PC-3 (cell line): ENCODE data around the gene MSMO1. TPM values are rescaled to one million over a fixed set of nuclear protein-coding genes. Genes with fewer than 3 reads are reported as not detected.

Source experiments
- ATAC-seq: fragments of 200-7000 bp; cut with Tn5 transposase; 2 replicates; pipeline ENCODE4 v1.9.1; 2020; ENCODE audit warnings: mild to moderate bottlenecking, moderate library complexity
- BruUV-seq: library from RNA; stranded (reverse); fragments of 400-500 nt; replicated peaks from 2 replicates; lab custom pipeline; 2021; lab: Mats Ljungman, UMichigan
- CTCF ChIA-PET: fragments of 300-600 bp; sonication (Branson Sonifier 250); formaldehyde crosslinking; loops from one replicate; lab custom pipeline; 2022; ENCODE audit warnings: antibody characterized with exemption; lab: Charles Lee
- POLR2A ChIA-PET: fragments of 300-600 bp; sonication (Branson Sonifier 250); formaldehyde crosslinking; loops from one replicate; lab custom pipeline; 2022; ENCODE audit warnings: antibody characterized with exemption; ENCODE audit not compliant: unreplicated experiment; lab: Charles Lee
- DNase-seq: peaks from one replicate; pipeline ENCODE4 v3.0.0-alpha.2; 2015
- H2AFZ ChIP-seq: fragments of 300-600 bp; sonication (generic); 2 replicates; pipeline ENCODE4 v1.6.0; 2016; ENCODE audit warnings: antibody characterized with exemption, low read length
- H3F3A ChIP-seq: fragments of 300-600 bp; sonication (generic); one replicate; pipeline ENCODE4 v1.6.0; 2017; ENCODE audit warnings: antibody characterized with exemption, low read length, control low read depth, mild to moderate bottlenecking; ENCODE audit not compliant: unreplicated experiment
- H3K27ac ChIP-seq: fragments of 300-600 bp; sonication (generic); 2 replicates; pipeline ENCODE4 v1.5.1; 2016; ENCODE audit warnings: mild to moderate bottlenecking, low read length
- H3K27me3 ChIP-seq: fragments of 300-600 bp; sonication (generic); 2 replicates; pipeline ENCODE4 v1.6.1; 2016; ENCODE audit warnings: low read length, mixed read lengths
- H3K36me3 ChIP-seq: fragments of 300-600 bp; sonication (generic); 2 replicates; pipeline ENCODE4 v1.6.1; 2016; ENCODE audit warnings: low read depth, mixed run types, low read length, mixed read lengths
- H3K4me1 ChIP-seq: fragments of 300-600 bp; sonication (generic); 2 replicates; pipeline ENCODE4 v1.5.1; 2016; ENCODE audit warnings: low read length; ENCODE audit not compliant: insufficient read depth
- H3K4me2 ChIP-seq: fragments of 300-600 bp; sonication (generic); 2 replicates; pipeline ENCODE4 v1.6.0; 2016; ENCODE audit warnings: low read length
- H3K4me3 ChIP-seq: fragments of 300-600 bp; sonication (generic); 2 replicates; pipeline ENCODE4 v1.5.1; 2016; ENCODE audit warnings: mild to moderate bottlenecking, low read length, mixed read lengths
- H3K79me2 ChIP-seq: fragments of 300-600 bp; sonication (generic); 2 replicates; pipeline ENCODE4 v1.6.1; 2017; ENCODE audit warnings: low read length, mixed read lengths
- H3K9ac ChIP-seq: fragments of 300-600 bp; sonication (generic); 2 replicates; pipeline ENCODE4 v1.6.0; 2016; ENCODE audit warnings: mild to moderate bottlenecking, low read length
- H3K9me2 ChIP-seq: fragments of 300-600 bp; sonication (generic); replicated peaks from 2 replicates; pipeline ENCODE4 v1.6.1; 2016; ENCODE audit warnings: mixed run types, low read length, mixed read lengths
- H3K9me3 ChIP-seq: fragments of 300-600 bp; sonication (generic); 2 replicates; pipeline ENCODE4 v1.6.1; 2016; ENCODE audit warnings: low read length, mixed read lengths
- H4K20me1 ChIP-seq: fragments of 300-600 bp; sonication (generic); 2 replicates; pipeline ENCODE4 v1.6.1; 2016; ENCODE audit warnings: low read length, mixed read lengths
- EZH2 ChIP-seq: fragments of 300-600 bp; sonication (generic); IDR thresholded peaks from one replicate; pipeline ENCODE4 v1.6.1; 2017; ENCODE audit warnings: antibody characterized with exemption, mild to moderate bottlenecking, low read length; ENCODE audit not compliant: unreplicated experiment
- EZH2phosphoT487 ChIP-seq: fragments of 300-600 bp; sonication (generic); IDR thresholded peaks from 2 replicates; pipeline ENCODE4 v1.6.1; 2018; ENCODE audit warnings: mild to moderate bottlenecking, antibody characterized with exemption, low read length, borderline replicate concordance
- intact Hi-C: fragments of 100-400 bp; cut with micrococcal nuclease; formaldehyde crosslinking; loops from 2 replicates; pipeline ENCODE4 v1.9.0; 2023
- total RNA-seq: library from RNA; depleted of rRNA; stranded (reverse); fragments of >200 nt; gene quantifications from 2 replicates; pipeline ENCODE4 v1.2.3, GENCODE V29; 2014
- TF ChIP-seq, protein P1 (sequence below): fragments of 300-600 bp; sonication (generic); conservative IDR thresholded peaks from 2 replicates; pipeline ENCODE4 v1.5.1; 2017; ENCODE audit warnings: antibody characterized with exemption, low read depth, mild to moderate bottlenecking, low read length

The MSMO1 gene
- total RNA-seq, 1 experiment from 2014 or later, result 37.6 TPM

DNA sequence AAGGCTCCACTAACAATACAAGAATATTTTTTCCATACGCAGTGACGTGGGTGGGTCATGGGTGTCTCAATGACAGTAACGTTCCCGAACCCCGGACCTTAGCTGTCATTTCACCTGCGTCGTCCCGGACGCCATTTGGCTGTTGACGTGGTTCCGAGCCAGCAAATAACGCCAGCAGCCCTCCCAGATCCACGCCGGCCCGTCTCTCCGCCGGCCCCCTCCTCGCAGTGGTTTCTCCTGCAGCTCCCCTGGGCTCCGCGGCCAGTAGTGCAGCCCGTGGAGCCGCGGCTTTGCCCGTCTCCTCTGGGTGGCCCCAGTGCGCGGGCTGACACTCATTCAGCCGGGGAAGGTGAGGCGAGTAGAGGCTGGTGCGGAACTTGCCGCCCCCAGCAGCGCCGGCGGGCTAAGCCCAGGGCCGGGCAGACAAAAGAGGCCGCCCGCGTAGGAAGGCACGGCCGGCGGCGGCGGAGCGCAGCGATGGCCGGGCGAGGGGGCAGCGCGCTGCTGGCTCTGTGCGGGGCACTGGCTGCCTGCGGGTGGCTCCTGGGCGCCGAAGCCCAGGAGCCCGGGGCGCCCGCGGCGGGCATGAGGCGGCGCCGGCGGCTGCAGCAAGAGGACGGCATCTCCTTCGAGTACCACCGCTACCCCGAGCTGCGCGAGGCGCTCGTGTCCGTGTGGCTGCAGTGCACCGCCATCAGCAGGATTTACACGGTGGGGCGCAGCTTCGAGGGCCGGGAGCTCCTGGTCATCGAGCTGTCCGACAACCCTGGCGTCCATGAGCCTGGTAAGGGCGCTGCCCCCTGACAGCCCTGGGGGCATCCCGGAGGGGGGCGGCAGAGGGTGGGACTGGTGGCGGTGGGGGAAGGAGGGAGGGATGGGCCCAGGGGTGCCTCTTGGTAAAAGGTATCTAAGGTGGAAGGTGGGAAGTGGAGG lies 51.5 kb downstream of the MSMO1 start, which contains the start of gene CPE:
Gene CPE (plus strand): TSS at position 264 of the 933 bp plus-strand sequence. CDS start 214 bp downstream, at position 478.
- Histone ChIP-seq H3K9ac (peak within 1 kb of the TSS; percentile 41; the same call in 1 of the 2 replicates), H2AFZ (peak within 1 kb of the TSS; percentile 96), H3K4me2 (peak within 1 kb of the TSS; percentile 90), H3K4me3 (peak within 1 kb of the TSS; percentile 72), H3K36me3 (no peaks in the 10 kb centered on the region), H3K9me3 (no peaks in the 10 kb centered on the region), H3F3A (no peaks in the 10 kb centered on the region), H3K27ac (no peak within 1 kb of the TSS), H3K79me2 (no peaks in the 10 kb centered on the region), H3K27me3 (no peaks in the 10 kb centered on the region), H4K20me1 (no peaks in the 10 kb centered on the region), H3K9me2 (no peaks in the 10 kb centered on the region), H3K4me1 (peaks cover 6% of the 10 kb centered on the region; the same call in 1 of the 2 replicates)
- no TSS peak for BruUV-seq
- peak; percentile 98 for ATAC-seq
- CTCF ChIA-PET, result no interaction called here
- POLR2A ChIA-PET, result interaction anchor here (0.6 kb wide), 4 partner anchors 55 to 260 kb away, joined by 3 to 6 read pairs (median 4); no protein-coding TSS in a partner anchor
- intact Hi-C loops, result loop anchor here (1.0 to 5.0 kb wide), 2 partner anchors 53 to 85 kb away; no protein-coding TSS in a partner anchor
- peak; percentile 80 for DNase-seq
- no peak for TF ChIP-seq EZH2
- TF ChIP-seq, protein P1, sequence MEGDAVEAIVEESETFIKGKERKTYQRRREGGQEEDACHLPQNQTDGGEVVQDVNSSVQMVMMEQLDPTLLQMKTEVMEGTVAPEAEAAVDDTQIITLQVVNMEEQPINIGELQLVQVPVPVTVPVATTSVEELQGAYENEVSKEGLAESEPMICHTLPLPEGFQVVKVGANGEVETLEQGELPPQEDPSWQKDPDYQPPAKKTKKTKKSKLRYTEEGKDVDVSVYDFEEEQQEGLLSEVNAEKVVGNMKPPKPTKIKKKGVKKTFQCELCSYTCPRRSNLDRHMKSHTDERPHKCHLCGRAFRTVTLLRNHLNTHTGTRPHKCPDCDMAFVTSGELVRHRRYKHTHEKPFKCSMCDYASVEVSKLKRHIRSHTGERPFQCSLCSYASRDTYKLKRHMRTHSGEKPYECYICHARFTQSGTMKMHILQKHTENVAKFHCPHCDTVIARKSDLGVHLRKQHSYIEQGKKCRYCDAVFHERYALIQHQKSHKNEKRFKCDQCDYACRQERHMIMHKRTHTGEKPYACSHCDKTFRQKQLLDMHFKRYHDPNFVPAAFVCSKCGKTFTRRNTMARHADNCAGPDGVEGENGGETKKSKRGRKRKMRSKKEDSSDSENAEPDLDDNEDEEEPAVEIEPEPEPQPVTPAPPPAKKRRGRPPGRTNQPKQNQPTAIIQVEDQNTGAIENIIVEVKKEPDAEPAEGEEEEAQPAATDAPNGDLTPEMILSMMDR, result peak; percentile 45
- no peak for TF ChIP-seq EZH2phosphoT487

DNA sequence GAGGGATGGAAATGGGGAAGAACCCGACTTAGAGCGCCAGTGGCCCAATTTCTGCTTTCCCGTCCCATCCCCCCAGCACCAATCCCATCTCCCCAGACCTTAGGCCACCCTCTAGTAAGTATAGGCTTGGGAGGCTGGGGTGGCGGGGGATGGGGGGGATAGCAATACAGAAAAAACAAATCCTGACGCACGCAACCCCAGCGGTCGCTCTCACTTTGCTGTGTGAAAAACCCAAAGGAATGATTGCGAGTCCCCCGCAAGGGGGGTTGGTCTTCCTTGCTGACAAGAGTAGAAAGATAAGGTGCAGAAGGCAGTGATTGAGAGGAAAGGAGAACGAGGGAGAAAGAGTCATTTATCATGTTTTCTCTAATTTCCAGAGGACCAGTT lies 52.2 kb downstream of the MSMO1 start:
- peak overlapping the region; percentile 72 for H3K4me3 ChIP-seq
- ATAC-seq (no peak), DNase-seq (no peak)
- no peaks in the 10 kb centered on the region for H3F3A ChIP-seq
- no peaks in the 10 kb centered on the region for H3K9me3 ChIP-seq
- H3K4me1 ChIP-seq, result peaks cover 6% of the 10 kb centered on the region; the same call in 1 of the 2 replicates
- no peaks in the 10 kb centered on the region for H3K79me2 ChIP-seq
- peak overlapping the region; percentile 96; the same call in 1 of the 2 replicates for H2AFZ ChIP-seq
- H3K9me2 ChIP-seq, result no peaks in the 10 kb centered on the region
- no peaks in the 10 kb centered on the region for H4K20me1 ChIP-seq
- POLR2A ChIA-PET, result interaction anchor here (0.6 kb wide), 1 partner anchor 54 kb away, joined by 6 read pairs; no protein-coding TSS in a partner anchor
- intact Hi-C loops, result loop anchor here (1.0 to 5.0 kb wide), 2 partner anchors 53 to 85 kb away; no protein-coding TSS in a partner anchor
- H3K9ac ChIP-seq, result no peak overlapping the region
- no peaks in the 10 kb centered on the region for H3K27me3 ChIP-seq
- peak overlapping the region; percentile 90 for H3K4me2 ChIP-seq
- BruUV-seq, result no TSS peak
- TF ChIP-seq, protein P1, result no peak
- no peak for TF ChIP-seq EZH2
- no peak for TF ChIP-seq EZH2phosphoT487
- no peaks in the 10 kb centered on the region for H3K36me3 ChIP-seq
- no peak overlapping the region for H3K27ac ChIP-seq
- CTCF ChIA-PET, result no interaction called here
